ENCODE data around the gene MIPEP. TPM values are rescaled to one million over a fixed set of nuclear protein-coding genes. Genes with fewer than 3 reads are reported as not detected.

The MIPEP gene
- total RNA-seq, 1 donor from 2014 or later: 29.9 TPM

DNA sequence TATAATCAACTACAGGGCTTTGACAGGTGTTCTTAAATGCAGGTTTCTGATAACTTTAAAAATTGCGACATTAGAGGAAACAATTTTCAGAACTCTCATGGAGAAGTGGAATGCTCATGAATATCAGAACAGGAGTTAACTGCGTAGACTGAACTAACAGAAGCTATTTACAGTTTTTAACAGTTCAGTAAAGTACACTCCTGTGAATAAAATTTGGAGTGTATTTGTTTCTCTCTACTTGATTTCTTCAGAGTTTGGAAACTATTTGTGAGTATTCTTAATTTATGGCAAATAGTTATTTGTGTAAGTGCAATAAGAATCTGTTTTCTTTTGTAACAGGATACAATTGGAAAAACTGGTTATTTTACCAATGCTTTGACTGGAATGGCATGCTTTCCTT lies 204.6 kb downstream of the MIPEP start:
- no peak for DNase-seq (ENCODE audit: low spot score)

GRCh38 chr13:23683084-23683483 lies 206.1 kb downstream of the MIPEP start:
- no peak for DNase-seq (ENCODE audit: low spot score)

DNA sequence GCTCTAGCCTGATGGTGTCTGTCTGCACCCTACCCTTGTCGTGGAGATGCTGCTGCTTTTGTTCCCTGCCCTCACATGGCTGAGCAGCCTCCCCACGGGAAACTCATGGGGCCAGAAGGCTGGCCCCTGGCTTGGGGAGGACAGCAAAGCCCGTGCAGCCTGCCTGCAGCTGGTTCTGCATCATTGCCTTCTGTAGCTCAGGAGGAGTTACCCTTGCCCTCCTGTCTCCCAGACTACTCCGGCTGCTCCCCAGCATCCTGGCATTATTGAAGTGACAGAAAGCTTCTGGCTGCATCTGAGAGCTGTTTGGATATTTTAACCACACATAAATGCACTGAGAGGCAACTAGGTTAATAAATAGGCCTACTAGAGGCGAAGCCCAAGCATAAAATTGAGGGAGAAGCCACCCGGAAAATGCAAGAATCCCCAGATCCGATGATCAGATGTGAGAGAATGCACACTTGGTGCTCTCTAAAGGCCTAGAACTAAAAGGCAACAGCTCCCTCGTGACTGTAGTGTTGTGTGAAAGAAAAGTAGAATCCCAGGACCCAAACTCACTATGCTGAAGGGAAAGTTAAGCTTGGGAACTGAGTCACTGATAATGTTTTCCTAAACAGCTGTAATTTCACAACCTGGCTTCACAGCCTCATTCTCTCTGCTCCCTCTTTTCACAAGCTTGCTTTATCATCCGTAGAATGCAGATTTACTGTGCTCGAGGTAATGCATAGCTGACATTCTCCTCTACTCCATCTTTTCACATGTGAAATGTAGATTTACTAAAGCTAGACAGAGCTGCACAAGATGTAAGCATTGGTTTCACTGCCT lies 208.1 kb downstream of the MIPEP start:
- DNase-seq (ENCODE audit: low spot score): peak; percentile 89

Other genes starting within 250 kb of the MIPEP start
- gene C1QTNF9B, start 8.1 kb upstream of the MIPEP start, total RNA-seq (ENCODE audit: insufficient read depth, low replicate concordance): 3.6 TPM